Measurements from ENCODE around the gene ARFGEF2.

DNA sequence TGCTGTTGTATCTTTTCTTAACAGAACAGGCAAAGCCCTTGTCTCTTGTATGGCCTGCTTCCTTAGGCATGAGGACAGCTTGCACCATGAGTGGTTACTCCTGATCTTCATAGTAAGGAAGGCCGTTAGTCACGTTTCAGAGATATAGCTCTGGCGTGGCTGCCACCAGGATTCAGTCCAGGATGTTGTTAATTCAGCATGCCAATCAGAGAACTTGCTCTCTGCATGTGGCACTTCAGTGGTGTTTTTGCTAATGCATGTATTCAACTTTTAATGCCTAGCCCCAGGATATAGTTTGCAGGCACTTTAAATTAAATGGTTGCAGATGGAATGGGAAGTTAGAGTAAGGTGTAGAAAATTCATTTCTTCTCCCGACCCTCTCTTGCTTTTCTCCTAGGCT lies 20.0 kb downstream of the ARFGEF2 start:
- TF ChIP-seq YY1 (IDR thresholded peaks at IDR 0.05; ENCODE audit: low read depth) (no peak), TAF1 (IDR thresholded peaks at IDR 0.05; ENCODE audit: low read depth) (no peak), FOXM1 (IDR thresholded peaks at IDR 0.05; ENCODE audit: borderline replicate concordance, low read depth) (no peak), CEBPB (IDR thresholded peaks at IDR 0.05) (no peak), EP300 (IDR thresholded peaks at IDR 0.05; ENCODE audit: borderline replicate concordance) (no peak)
- TF ChIP-seq, protein P1, sequence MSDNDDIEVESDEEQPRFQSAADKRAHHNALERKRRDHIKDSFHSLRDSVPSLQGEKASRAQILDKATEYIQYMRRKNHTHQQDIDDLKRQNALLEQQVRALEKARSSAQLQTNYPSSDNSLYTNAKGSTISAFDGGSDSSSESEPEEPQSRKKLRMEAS (IDR thresholded peaks at IDR 0.05): no peak
